ENCODE results near the gene RNF38.
"Not testable (repeated sequence)": the region's sequence is repeated elsewhere in the genome, so short reads cannot be mapped to it uniquely, and the experiment has no call there.

Gene RNF38

DNA sequence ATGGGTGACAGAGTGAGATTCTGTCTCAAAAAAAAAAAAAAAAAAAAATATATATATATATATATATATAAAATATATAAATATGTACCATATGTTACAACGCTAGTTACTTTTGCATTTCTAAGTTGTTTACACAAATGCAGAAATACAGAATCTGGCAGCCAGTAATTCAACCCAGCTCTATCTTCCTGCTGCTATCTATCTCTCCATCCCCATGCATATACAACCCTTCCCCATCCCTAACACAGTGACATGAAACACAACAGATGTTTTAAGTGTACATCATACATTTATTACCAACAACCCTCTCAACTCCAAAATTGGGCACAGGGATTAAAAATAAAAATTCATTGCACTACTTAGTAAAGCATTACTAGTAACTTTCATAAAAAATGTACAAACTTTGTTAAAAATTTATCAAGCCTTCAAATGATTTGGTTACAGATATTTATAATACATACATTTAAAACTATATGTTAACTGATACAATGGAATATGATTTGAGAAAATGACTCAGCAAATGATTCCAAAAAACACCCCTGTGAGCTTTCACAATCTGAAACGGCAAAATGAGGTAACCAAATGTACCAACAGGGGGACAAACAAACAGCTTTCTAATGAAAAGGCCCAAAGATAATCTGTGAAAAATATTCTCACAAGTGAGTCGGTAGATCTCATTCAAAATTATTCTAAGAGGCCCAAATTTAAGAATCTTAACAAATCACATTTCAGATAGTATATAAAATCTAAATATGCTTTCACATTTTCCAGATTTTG, 63.8 kb downstream of the RNF38 start:
- TF ChIP-seq POLR2A (IDR thresholded peaks at IDR 0.05; ENCODE audit: low read depth, low read length) = no peak
- DNase-seq (ENCODE audit: insufficient read length, low spot score) = no peak
- no peak for FAIRE-seq

DNA sequence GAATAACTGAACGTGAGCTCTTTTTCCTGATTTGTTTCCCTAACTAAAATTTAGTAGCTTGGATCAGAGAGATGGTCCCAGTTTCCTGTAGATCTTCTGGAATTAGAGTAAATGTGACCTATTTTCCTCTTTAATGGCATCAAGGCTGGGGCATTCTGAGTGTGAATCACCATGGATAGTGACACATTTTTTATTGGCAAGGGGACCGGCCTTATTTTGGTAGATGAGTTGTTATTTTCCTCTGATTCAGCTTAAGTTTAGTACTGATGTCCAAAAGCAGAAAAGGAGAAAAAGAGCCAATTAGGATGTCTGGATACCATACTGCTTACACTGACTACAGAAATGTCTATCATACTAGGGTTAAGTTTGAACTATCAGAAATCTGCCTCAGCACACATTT, 68.1 kb downstream of the RNF38 start:
- TF ChIP-seq POLR2A (IDR thresholded peaks at IDR 0.05; ENCODE audit: low read depth, low read length) = no peak
- DNase-seq (ENCODE audit: insufficient read length, low spot score) (no peak), FAIRE-seq (no peak)

DNA sequence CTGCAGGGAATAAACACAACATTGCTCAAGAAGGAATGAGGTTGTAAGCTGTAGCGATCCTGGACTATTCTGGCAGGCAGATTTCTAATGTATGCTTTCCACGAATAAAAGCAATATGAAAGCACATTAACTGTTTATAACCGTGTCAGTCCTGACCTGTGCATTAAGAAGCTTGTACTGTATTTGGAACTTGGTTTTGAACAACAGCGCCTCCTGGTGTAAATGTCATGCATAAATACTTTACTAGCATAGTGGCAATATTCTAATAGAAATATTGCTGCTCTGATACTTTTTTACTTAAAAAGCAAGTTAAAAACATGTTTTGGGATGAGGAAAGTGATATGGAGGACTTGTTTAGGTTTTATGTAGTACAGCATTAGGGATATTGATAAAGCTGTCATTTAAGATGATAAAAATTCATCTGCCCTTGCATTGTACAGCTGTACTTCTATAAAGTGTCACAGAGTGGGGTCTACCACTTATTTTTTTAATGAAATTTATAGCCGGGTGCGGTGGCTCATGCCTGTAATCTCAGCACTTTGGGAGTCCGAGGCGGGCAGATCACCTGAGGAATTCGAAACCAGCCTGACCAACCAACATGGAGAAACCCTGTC, 71.2 kb downstream of the RNF38 start:
- no peak for TF ChIP-seq POLR2A (IDR thresholded peaks at IDR 0.05; ENCODE audit: low read depth, low read length)

DNA sequence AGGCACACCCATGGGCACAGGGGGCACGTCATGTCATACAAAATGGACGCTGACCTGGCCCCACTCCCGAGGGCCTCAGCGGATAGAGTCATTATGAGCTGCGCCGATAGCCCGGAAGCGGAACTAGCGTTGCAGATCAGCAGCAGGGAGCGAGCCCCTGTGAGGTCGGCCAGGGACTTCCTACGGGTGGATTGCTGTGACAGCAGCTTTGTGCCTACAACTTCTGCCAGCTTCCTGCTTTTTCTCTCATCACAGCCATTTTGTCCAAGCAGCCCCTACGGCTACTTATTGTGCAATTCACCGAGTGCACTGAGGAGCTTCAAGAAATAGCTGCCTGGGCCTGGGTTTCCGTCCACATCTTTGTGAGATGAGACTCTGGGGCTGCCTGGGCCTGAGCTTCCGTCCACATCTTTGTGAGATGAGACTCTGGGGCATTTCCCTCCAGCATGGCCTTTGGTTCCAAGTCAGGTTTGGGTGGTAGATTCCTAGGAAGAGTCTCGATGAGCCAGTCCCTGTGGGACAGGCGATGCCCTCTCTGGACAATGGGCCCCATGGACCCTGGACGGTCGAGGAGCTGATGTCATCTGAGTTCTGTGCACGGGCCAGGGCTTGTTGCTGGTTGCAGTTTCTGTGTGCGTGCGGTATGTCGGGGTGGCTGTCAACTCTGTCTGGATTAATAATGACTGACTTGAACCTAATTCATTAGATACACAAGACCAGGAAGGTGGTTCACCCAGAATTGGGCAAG, 74.8 kb downstream of the RNF38 start:
- DNase-seq (ENCODE audit: insufficient read length, low spot score) = no peak
- no peak for FAIRE-seq
- no peak for TF ChIP-seq POLR2A (IDR thresholded peaks at IDR 0.05; ENCODE audit: low read depth, low read length)

More for the DNA sequence above, 71.2 kb downstream of the RNF38 start:
- peak; percentile 36 for FAIRE-seq
- DNase-seq (ENCODE audit: insufficient read length, low spot score) = peak; percentile 18

DNA sequence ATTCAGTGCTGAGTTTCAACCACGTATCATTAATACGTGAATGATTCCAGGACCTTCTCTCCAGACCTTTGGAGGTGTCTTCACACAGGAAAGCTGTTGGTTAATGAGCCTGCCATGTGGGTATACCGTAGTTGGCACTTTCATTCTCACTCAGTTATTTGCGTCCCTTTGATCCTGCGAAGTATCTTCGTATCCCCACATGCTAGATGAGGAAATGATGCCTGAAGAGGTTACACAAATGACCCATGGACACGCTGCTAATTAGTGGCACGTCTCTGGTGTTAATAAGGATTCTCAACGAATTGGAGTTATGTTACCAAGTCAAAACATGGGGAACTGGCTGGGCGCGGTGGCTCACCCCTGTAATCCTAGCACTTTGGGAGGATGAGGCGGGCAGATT, 76.1 kb downstream of the RNF38 start:
- FAIRE-seq (no peak), DNase-seq (ENCODE audit: insufficient read length, low spot score) (no peak)
- no peak for TF ChIP-seq POLR2A (IDR thresholded peaks at IDR 0.05; ENCODE audit: low read depth, low read length)

DNA sequence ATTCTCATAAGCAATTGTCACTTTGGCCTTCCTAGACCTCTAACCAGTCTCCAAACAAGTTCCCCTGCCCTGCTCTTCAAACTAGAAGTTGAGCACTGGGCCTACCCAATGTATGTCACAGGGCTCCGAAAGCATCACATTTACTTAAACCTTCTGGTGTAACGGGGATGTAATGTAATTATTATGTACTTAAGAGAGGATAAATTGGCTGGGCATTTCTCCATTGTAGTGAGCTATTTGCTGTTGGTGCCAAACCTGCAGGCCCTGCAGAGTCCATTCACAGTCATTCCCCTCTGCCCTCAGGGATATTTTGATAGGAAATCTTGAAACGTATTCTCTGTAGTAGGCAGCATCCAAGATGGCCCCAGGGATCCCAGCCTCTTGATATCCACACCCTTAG, 77.6 kb downstream of the RNF38 start:
- no peak for TF ChIP-seq POLR2A (IDR thresholded peaks at IDR 0.05; ENCODE audit: low read depth, low read length)
- DNase-seq (ENCODE audit: insufficient read length, low spot score) (no peak), FAIRE-seq (no peak)

DNA sequence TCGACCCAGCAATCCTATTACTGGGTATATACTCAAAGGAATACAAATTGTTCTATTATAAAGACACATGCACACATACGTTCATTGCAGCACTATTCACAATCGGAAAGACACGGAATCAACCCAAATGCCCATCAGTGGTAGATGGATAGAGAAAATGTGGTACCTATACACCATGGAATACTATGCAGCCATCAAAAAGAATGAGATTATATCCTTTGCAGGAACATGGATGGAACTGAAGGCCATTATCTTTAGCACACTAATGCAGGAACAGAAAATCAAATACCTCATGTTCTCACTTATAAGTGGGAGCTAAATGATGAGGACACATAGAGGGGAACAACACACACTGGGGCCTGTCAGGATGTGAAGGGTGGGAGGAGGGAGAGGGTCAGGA, 78.2 kb downstream of the RNF38 start:
- DNase-seq (ENCODE audit: insufficient read length, low spot score); FAIRE-seq: not testable (repeated sequence)

DNA sequence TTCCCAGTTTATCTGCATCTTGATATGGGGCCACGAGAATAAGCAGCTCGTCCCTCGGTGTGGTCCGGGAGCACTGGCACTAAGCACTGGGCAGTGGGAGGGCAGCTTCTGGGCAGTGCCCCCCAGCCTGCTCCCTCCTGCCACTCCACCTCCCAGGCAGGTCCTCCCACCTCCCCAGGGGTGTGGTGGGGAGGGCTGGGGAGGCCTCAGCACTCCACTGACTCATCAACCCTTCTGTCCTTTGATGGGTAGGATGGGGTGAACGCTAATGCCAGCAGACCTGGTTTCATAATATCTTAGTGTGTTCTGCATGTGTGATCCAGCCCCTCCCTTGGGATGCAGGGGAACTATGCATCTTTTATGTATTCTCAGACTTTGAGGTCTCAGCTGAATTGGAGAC, 79.6 kb downstream of the RNF38 start:
- FAIRE-seq (no peak), DNase-seq (ENCODE audit: insufficient read length, low spot score) (no peak)
- TF ChIP-seq POLR2A (IDR thresholded peaks at IDR 0.05; ENCODE audit: low read depth, low read length) = no peak

DNA sequence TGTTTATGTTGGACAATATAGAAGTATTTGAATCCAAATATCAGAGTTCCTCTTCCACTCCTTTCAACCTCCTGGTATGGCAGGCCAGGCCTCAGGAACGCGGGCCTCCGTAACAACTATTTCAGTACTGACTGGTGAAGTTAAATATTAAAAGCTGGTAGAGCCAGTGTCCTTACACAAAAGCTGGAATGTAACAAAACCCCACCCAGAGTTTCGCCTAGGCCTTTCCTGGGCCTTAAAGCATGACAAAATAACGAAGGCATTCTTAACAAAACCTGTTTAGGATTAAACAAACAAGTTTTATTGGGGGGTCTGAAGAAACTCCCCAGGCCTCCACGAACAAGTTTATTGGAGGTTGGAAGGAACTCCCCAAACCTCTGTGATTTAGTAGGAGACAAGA, 80.3 kb downstream of the RNF38 start:
- FAIRE-seq = no peak
- TF ChIP-seq POLR2A (IDR thresholded peaks at IDR 0.05; ENCODE audit: low read depth, low read length) = no peak
- no peak for DNase-seq (ENCODE audit: insufficient read length, low spot score)

DNA sequence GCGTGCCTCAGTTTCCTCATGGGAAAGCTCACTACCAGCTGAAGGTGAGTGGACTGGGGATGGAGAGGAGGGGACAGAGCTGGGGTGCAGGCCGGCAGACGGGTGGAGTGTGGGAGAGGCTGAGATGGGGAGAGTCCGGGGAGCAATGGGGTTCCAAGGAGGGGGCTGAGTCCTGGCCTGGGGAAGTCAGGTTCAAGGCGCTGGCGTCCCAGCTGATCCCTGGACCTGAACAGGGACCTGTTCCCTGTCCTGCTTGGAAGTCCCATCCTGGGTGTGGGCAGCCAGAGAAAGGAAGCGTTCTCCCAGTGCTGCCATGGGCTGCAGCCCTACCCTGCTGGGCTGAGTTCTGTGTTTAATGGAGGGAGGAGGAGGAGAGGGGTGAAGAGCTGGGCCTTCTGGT, 80.9 kb downstream of the RNF38 start:
- no peak for DNase-seq (ENCODE audit: insufficient read length, low spot score)
- TF ChIP-seq POLR2A (IDR thresholded peaks at IDR 0.05; ENCODE audit: low read depth, low read length) = no peak
- no peak for FAIRE-seq

DNA sequence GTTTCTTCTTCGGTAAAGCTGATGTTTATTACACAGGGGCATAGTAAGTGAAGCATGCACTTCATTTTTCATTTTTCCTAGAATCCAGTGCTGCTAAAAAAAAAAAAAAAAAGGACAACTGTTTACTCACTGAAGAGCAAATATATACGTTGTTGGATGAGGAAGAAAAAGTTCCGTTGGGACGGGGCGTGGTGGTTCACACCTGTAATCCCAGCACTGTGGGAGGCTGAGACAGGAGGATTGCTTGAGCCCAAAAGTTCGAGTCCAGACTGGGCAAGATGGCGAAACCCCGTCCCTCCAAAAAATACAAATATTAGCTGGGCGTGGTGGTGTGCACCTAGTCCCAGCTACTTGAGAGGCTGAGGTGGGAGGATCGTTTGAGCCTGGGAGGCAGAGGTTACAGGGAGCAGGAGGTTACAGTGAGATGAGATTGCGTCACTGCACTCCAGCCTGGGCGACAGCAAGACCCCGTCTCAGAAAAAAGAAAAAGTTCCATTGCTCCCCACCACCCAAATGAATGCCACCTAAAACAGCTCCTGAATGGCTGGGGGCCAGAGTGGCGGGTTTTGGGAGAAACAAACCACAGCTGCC, 81.8 kb downstream of the RNF38 start:
- no peak for DNase-seq (ENCODE audit: insufficient read length, low spot score)
- no peak for FAIRE-seq

DNA sequence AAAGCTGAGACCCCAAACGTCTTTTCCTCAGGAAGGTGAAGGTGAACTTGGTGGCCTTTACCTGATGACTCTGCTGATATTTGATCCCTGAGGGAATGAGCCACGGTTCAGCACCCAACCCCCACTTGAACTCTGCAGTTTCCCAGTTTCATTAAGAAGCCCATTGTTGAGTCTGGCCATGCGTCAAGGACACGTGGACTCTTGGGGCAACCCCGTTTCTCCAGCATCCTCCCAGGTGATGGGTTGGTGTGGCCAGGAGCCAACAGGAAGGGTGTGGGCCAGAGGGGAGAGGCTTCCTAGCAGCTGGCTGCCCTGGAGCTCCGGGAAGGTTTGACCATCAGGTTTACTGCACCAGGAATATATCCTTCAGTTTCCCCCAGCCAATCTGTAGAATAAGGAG, 82.3 kb downstream of the RNF38 start:
- DNase-seq (ENCODE audit: insufficient read length, low spot score) = no peak

More for the DNA sequence above, 81.8 kb downstream of the RNF38 start:
- no peak for TF ChIP-seq POLR2A (IDR thresholded peaks at IDR 0.05; ENCODE audit: low read depth, low read length)

DNA sequence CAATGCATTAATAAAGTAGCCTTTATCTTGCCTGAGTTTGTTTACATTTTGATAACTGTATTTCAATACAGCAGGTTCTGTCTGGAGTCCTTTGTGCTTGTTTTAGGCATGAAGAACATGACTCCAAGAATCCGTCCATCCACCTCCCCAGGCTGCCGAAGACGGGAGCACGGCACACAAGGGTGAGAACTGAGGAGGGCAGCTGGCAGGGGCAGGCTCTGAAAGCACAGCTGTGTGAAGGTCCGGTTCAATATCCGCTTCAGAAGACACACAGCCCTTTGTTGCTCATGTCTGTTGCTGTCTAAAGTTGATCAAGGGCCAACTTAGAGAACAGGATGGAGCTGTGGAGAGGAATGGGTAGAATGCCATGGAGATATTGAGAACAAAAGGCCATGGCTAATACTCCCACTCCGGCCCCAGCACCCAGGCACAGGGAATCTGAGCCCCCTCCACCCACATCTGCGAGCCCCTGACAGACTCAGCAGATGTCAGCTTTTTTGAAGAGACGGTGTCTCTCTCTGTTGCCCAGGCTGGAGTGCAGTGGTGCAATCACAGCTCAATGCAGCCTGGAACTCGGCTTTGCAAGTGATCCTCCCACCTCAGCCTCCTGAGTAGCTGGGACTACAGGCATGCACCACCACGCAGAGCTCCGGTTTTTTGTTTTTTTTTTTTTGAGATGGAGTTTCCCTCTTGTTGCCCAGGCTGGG, 83.3 kb downstream of the RNF38 start:
- DNase-seq (ENCODE audit: insufficient read length, low spot score) (no peak), FAIRE-seq (no peak)
- no peak for TF ChIP-seq POLR2A (IDR thresholded peaks at IDR 0.05; ENCODE audit: low read depth, low read length)

More for the DNA sequence above, 82.3 kb downstream of the RNF38 start:
- no peak for FAIRE-seq
- TF ChIP-seq POLR2A (IDR thresholded peaks at IDR 0.05; ENCODE audit: low read depth, low read length) = no peak

DNA sequence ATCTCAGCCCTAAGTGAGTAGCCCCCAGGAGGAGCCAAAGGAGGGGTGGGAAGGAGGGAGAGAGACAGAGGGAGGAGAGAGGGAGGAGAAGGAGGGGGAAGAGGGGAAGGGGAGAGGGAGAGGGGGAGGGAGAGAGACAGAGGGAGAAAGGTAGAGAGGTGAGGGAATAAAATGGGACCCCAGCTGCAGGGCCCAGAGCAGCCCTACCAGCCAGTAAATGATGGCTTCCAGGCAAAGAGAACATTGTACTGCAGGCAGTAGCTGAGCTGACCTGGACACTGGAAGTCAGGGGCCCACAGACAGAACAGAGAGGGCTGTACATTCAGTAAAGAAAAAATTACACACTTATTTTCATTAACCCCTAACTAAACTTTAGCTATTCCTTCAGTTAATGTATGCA, 84.0 kb downstream of the RNF38 start:
- FAIRE-seq (no peak), DNase-seq (ENCODE audit: insufficient read length, low spot score) (no peak)
- no peak for TF ChIP-seq POLR2A (IDR thresholded peaks at IDR 0.05; ENCODE audit: low read depth, low read length)
